Left hindlimb (tissue), 1 donor: ENCODE measurements around the gene NDUFV3.
"Not testable (repeated sequence)": the region's sequence is repeated elsewhere in the genome, so short reads cannot be mapped to it uniquely, and the experiment has no call there.

Source experiments
- DNase-seq: peaks from one replicate; pipeline ENCODE4 v3.0.0-alpha.2; 2018

The NDUFV3 gene

GRCh38 chr21:42858185-42858847, 34.8 kb upstream of the NDUFV3 start:
- no peak for DNase-seq

GRCh38 chr21:42858957-42859890, 33.9 kb upstream of the NDUFV3 start:
- no peak for DNase-seq

DNA sequence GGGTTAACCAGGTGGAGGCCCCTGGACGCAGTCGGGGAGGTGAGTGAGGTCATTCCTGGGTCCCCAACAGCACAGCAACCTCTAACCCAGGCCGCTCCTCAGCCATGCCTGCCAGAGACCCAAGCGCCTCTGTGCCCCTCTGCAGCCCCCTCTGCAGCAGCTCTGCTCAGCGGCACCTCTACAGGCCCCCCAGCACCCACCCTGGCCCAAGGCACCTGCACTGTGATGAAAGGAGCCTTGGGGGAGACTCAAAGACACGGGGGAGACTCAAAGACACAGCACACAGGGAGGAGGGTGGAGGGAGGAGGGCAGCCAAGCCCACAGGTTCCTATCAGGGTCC, 33.2 kb upstream of the NDUFV3 start:
- DNase-seq, result no peak

DNA sequence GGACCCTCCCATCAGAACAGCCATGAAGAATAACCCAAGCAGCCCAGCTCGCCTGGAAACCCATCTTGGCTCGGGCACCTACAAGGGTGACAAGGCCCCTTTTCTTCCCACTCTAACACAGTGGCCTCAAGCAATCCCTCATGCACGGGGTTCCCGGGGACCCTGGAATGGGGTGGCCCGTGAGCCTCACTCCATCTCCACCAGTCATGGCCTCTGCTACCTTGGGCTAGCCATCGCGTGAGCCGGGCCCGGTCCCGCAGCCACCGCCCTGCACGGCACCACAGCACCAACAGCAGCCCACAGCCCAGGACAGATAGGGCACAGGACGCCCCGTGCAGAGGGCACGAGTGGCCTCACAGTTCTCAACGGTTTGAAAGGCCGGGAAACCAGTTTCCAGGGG, 32.8 kb upstream of the NDUFV3 start:
- no peak for DNase-seq

DNA sequence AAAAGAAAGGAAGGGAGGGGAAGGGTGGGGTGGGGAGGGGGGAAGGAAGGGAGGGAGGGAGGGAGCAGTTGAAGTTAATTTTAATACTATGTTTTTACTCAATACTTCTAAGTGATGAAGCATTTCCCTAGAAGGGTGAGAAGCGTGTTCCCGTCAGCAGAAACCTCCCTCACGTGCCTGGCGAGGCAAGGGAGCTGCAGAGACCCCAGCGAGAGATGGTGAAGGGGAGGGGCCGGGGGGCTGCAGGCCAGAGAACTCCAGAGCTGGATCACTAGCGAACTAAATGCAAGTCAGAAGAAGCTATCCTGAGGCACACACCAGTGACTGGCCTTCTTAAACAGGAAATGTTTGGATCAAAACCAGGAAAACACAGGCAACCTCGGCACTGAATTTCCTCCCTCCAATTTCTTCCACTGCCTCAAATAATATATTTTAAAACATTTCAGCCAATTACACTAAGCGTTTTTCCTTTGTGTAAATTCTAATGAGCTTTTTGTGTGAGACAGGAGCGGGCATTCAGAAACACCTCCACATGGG, 31.7 kb upstream of the NDUFV3 start:
- DNase-seq, result no peak

DNA sequence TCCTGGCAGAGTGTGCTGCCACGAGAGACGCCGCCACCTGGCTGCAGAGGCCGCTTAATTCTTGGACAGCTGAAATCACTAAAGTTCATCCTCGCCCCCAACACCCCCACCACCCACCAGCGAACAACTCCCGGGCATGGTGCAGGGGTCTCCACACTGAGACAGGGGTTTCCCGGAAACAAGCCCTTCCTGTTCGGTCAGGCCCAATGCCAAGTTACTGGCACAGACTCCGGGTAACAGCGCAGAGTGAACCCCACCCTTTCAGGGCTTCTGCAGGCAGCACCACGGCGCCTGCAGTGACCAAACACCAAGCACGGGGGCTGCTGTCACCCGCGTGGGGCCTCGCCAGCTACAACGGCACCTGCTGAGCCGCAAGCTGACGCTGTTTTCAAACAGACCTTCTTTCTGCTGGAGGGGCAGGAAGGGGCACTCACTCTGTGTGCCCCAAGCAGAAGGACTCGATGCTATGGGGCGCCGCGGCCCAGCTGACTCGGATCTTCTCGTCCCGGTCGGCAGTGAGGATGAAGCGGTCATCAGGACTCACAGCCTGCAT, 31.2 kb upstream of the NDUFV3 start:
- DNase-seq, result no peak

DNA sequence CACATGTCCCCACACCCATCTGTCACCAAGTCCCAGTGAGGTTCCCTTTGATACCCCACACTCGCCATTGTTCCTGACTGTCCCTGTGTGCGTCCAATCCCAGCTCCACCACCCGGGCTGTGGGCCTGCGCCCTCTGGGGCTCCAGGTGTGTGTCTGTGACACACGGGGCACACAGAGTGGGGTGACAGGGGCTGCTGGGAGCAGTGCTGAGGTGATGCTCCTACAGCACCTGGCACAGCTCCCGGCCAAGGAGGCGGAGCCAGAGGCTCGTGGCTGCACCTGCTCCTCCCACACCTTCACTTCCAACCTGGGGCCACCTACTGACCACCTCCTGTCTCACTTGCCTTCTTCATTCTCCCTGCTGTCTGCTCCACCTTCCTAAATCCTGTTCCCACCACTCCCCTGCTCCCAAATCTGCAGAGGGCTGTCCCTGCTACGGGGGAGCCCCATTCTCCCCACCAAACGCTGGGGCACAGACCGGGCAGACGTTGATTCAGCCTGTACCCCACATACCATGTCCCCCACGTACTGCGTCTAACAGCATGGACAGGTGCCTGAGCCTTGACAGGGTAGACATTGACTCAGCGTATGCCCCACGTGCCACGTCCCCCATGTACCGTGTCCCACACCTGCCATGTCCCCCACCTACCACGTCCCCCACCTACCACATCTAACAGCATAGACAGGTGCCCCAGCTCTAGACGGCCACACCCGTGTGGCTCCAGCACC, 30.2 kb upstream of the NDUFV3 start:
- no peak for DNase-seq

- DNase-seq, result no peak
Measured at GRCh38 chr21:42863504-42863870, 29.6 kb upstream of the NDUFV3 start.

DNA sequence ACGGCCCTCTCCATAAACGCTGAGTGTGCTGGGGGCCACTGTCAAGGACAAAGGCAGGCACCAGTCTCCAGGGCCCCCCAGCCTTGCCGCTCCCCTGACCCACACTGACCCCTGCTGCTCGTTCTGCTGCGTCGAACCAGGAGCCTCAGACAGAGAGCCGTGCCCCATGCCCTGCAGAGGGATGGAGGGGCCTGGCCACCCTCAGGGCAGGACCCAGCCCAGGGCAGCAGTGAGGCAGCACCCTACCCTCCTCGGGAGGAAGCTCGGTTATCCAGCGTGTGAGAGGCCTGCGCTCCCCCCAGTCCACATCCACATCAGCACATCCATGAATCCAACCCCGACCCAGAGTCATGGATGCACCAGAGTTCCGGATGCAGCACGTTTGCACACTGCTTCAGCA, 28.8 kb upstream of the NDUFV3 start:
- DNase-seq, result no peak

- no peak for DNase-seq
Measured at GRCh38 chr21:42864815-42865775, 28.0 kb upstream of the NDUFV3 start.

DNA sequence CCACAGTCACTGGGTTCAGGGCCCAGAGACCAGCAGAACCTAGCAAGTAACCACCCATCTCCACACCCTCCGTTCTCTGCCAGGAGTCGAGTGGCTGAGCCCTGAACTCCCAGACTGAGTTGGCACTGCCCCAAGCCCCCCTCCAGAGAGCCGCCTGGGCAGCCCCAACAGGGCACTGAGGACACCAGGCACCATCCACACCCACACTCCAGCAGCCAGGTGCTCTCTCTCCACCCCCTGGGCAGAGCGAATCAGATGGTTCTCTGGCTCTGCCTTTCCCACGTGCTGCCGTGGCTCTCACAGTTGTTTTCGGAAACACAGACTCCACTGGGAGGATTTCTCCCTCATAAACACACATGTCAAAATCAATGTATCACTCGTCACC, 27.3 kb upstream of the NDUFV3 start:
- no peak for DNase-seq

GRCh38 chr21:42868196-42868595, 24.9 kb upstream of the NDUFV3 start:
- no peak for DNase-seq

DNA sequence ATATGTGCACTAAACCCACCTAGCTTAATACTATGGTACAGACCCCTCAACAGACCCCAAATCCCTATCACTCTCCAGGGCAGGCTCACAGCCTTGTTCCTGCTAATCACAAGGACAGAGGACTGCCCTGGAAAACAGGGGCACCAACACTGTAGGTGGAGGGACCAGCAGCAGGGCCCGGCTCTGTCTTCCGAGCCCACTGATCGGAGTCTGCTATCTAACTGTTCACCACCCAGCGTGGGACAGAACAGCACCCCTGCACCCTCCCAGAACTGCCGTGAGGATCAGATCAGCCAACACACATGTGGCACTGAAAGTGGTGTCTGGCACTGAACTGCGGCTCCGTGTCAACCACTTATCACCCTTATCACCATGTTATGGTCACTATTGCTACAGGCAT, 20.0 kb upstream of the NDUFV3 start:
- no peak for DNase-seq

- not testable (repeated sequence) for DNase-seq
Measured at GRCh38 chr21:42875811-42876210, 17.3 kb upstream of the NDUFV3 start.

DNA sequence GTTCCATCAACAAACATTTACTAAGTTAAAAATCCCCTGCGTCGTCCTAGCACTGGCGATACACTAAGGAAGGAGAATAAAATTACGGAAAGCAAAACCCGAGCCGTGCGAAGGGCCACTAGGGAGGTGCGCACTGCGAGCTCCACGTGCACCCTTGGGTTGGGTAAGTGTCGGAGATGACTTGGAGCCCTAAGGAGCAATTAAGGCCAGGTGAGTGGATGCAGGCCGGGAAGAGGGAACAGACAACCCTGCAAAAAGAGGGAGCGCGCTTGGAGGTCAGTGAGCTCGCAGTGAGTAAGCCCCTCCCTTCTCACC, 14.5 kb upstream of the NDUFV3 start:
- no peak for DNase-seq

DNA sequence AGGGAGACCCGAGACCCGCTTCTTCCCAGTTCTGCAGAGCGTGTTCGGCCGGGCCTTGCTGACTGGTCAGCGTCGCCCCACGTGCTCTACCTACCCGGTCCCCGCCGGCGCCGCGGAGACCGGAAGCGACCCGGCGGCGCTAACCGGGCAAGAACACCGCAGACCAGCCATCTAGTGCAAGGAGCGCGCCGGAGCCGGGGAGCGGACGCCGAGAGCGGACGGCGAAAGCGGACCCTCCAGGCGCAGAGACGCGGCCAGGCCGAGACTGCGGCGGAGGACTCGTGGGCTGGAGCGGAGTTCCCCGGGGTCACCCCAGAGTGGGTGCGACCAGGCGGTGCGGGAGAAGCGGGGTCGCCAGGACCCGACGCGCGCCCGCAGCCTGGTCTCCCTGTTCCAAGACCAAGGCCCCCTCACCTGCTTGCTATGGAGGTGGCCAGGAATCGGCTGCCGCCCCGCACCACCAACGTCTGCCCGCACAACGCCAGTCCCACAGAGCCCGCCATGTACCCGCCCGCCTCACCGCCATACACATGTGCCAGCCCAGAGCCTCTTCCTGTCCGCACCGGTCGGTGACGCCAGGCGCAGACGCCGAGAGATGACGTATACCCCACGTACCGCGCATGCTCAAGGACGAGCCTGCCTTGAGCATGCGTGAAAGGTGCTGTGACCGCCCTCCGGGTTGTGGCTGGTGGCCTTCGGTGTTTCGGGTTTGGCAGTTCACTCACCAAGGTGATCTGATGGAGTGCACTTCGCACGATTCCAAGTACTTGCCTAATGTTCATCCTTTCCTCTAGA, 13.9 kb upstream of the NDUFV3 start, which contains the start of gene WDR4:
Gene WDR4 (minus strand): TSS at position 547 of the 795 bp plus-strand sequence. CDS start 44 bp downstream, at position 503.
- peak; percentile 99 for DNase-seq

- DNase-seq, result no peak
Measured at GRCh38 chr21:42880352-42880751, 12.8 kb upstream of the NDUFV3 start.

DNA sequence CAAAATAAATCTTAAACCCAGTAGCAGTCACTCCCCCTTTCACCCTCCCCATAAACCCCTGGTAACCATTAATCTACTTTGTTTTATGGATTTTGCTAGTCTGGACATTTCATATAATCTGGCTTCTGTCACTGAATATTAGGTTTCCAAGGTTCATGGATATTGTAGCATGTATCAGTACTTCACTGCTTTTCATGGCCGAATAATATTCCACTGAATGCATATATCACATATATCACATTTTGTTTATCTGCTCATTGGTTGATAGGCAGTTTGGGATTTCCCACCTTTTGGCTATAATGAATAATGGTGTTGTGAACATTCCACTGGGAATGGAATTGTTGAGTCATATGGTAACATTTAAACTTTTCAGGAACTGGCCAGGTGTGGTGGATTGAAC, 9.2 kb upstream of the NDUFV3 start:
- no peak for DNase-seq

DNA sequence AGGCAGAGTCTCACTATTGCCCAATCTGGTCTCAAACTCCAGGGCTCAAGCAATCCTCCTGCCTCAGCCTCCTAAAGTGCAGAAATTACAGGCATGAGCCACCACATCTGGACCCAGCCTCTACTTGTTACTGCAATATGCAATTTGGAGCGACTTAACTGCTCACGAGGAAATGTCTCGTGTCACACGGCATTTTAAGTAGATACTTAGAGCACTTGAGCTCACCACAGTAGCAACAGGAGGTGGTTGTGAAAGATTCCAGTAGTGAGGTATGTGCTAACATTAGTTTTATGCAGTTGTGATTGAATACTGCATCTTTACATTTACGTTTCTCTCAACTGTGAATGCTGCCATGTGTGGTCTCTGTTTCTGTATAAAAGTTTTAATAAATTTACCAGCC, 5.8 kb upstream of the NDUFV3 start:
- no peak for DNase-seq

DNA sequence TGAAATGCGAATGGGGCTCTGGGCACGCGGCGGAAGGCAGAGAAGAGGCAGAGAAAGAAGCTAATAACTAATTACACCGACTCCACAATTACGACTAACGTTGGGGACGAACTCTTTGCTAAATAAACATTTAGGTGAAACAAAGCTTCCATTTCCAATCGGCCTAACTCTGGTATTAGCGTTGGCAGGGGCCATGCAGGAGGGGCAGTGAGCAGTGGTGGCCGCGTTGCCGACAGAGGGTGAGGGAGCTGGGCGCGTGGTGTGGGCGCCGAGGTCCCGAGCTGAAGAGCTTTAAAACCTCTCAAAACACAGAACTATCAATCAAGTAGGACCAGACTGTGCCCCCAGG, 553 bp upstream of the NDUFV3 start:
- DNase-seq, result peak; percentile 31

GRCh38 chr21:42900446-42900845, 7.3 kb downstream of the NDUFV3 start:
- no peak for DNase-seq
